Hematopoietic multipotent progenitor cell treated with erythropoietin and hydrocortisone succinate and interleukin-3 and kit ligand, for 6 days (in vitro differentiated cells): ENCODE results near the gene GLIS1.

Experiments used
- DNase-seq: peaks from one replicate; pipeline ENCODE4 v3.0.0-alpha.2; 2015

Gene GLIS1

GRCh38 chr1:53520481-53520880 is 218.5 kb downstream of the GLIS1 start:
- DNase-seq = no peak

- DNase-seq = no peak
Measured at GRCh38 chr1:53519421-53519820, 219.5 kb downstream of the GLIS1 start.

GRCh38 chr1:53518775-53519174 is 220.2 kb downstream of the GLIS1 start:
- DNase-seq = no peak

- no peak for DNase-seq
Measured at GRCh38 chr1:53517821-53518352, 221.1 kb downstream of the GLIS1 start.

- no peak for DNase-seq
Measured at GRCh38 chr1:53517109-53517508, 221.9 kb downstream of the GLIS1 start.

- no peak for DNase-seq
Measured at GRCh38 chr1:53516181-53516580, 222.8 kb downstream of the GLIS1 start.

- DNase-seq = no peak
Measured at GRCh38 chr1:53514436-53514835, 224.5 kb downstream of the GLIS1 start.

- no peak for DNase-seq
Measured at GRCh38 chr1:53513846-53514245, 225.1 kb downstream of the GLIS1 start.

GRCh38 chr1:53512807-53513755 is 225.9 kb downstream of the GLIS1 start:
- DNase-seq = no peak

- no peak for DNase-seq
Measured at GRCh38 chr1:53511933-53512806, 226.8 kb downstream of the GLIS1 start.

- no peak for DNase-seq
Measured at GRCh38 chr1:53511323-53511932, 227.5 kb downstream of the GLIS1 start.

- no peak for DNase-seq
Measured at GRCh38 chr1:53510215-53510614, 228.7 kb downstream of the GLIS1 start.

- no peak for DNase-seq
Measured at GRCh38 chr1:53509775-53510174, 229.2 kb downstream of the GLIS1 start.

- DNase-seq = peak; percentile 18
Measured at GRCh38 chr1:53508991-53509666, 229.8 kb downstream of the GLIS1 start.

GRCh38 chr1:53508056-53508990 is 230.6 kb downstream of the GLIS1 start:
- no peak for DNase-seq

- no peak for DNase-seq
Measured at GRCh38 chr1:53507116-53507820, 231.7 kb downstream of the GLIS1 start.

GRCh38 chr1:53506355-53507050 is 232.5 kb downstream of the GLIS1 start:
- no peak for DNase-seq

- DNase-seq = no peak
Measured at GRCh38 chr1:53505891-53506290, 233.1 kb downstream of the GLIS1 start.

GRCh38 chr1:53505401-53505800 is 233.6 kb downstream of the GLIS1 start:
- no peak for DNase-seq

GRCh38 chr1:53504901-53505300 is 234.1 kb downstream of the GLIS1 start:
- no peak for DNase-seq
